HG02852 (cell line): ENCODE measurements around the gene DPH1.

Source experiments
- ATAC-seq: cut with Tn5 transposase; IDR thresholded peaks from one replicate; pipeline ENCODE4 v1.9.1; 2021; ENCODE audit warnings: mild to moderate bottlenecking, moderate library complexity; ENCODE audit not compliant: unreplicated experiment

The DPH1 gene

DNA sequence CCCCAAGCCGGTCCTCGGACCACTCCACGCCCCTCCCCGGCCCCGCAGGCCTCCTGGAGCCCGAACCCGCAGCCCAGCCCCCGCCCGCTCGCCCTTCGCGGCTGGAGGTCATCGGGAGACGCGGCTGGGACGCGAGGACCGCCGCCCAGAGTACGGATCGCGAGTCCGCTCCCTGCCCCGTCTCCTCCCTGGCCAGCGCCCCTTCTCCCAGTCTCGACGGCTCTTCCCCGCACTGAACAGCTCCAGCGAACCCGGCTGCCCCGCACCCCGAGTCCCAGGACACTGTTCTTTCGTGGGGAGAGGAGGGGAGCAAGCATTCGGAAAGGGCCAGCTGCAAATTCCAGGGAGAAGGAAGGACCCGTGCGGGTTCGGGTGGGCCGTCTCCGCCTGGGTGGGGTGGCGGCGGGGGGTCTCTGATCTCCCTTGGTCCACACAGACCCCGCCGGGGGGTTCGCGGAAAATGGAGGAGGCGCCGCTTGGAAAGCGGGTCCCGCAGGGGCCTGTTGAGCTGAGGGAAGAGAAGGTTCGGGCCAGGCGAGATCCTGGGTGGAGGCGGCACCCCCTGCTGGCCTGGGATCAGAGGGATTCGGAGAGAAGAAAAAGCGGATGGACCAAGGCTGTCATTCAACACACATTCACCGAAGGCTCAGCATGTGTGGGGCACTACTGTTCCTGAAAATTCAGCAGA is 4.2 kb upstream of the DPH1 start:
- ATAC-seq, result no peak

- ATAC-seq, result no peak
Measured at GRCh38 chr17:2027528-2028233, 2.3 kb upstream of the DPH1 start.

- no peak for ATAC-seq
Measured at GRCh38 chr17:2028234-2028614, 1.7 kb upstream of the DPH1 start.

DNA sequence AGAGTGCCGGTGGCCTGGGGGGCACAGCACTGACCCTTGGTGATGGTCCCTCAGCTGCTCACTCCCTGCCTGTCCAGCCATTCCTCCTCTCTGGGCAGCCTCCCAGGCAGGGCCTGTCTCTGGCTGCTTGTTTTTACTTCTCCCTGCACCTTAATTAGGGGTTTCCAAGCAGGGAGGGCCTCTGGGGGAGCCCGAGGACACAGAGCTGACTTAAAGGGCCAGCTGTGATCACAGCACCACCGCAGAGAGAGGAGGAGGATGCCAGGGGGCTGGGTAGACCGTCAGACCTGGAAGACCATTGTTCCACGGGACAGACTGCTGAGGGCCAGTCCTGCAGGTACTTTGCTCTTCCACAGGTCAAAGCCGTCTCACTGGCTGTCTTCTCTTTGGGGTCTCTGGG is 1.2 kb upstream of the DPH1 start:
- no peak for ATAC-seq

DNA sequence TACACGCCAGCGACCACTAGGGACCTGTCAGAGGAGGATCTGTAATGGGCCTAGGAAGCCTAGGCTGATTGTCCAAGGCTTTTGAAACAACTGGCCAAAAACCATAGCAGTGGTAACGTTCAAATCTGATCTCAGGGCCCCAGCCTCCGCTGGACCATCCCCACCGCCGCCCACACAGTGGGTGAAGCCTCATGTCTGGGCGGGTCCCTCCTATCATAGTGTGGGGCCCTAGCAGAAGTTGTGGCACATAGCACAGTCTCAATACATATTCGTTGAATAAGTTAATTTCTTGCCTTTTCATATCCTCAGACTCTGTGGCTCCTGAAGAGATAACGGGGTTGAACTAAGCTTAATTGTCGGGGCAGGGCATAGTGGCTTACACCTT is 818 bp downstream of the DPH1 start:
- ATAC-seq, result no peak

DNA sequence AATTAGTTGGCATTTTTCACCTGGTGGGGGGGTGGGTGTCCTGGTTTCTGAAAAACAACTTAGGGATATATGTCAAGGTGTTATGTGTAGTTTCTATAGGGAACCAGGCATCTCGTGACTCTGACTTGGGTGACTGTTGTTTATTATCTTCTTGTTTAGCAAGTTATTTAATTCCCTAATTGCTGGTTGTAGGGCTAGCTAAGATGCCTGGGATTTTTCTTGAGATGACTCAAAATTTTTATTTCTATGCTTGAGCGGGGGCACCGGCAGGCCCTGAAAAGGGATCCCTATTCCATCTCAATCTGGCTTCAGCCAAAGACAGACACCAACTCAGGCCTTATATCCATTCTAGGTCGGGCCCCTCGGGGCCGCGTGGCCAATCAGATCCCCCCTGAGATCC is 3.2 kb downstream of the DPH1 start:
- ATAC-seq, result no peak

DNA sequence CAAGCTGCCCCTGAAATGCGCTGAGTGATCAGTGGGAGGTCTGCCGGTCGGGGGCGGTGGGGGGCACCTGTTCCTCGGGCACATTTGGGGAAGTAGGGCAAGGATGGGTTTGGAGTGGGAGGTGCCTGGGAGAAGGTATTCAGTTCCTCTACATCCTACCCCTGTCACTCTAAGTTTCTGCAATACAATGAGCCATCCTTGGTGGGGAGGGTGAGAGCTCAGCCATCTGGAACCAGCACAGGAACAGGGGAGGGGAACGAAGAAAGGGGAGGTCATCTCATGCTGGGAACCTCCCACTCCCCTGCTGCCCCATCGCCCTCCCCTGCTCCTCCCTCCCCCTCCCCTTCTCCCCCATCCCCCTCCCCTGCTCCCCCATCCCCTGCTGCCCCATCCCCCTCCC is 4.2 kb downstream of the DPH1 start:
- no peak for ATAC-seq

DNA sequence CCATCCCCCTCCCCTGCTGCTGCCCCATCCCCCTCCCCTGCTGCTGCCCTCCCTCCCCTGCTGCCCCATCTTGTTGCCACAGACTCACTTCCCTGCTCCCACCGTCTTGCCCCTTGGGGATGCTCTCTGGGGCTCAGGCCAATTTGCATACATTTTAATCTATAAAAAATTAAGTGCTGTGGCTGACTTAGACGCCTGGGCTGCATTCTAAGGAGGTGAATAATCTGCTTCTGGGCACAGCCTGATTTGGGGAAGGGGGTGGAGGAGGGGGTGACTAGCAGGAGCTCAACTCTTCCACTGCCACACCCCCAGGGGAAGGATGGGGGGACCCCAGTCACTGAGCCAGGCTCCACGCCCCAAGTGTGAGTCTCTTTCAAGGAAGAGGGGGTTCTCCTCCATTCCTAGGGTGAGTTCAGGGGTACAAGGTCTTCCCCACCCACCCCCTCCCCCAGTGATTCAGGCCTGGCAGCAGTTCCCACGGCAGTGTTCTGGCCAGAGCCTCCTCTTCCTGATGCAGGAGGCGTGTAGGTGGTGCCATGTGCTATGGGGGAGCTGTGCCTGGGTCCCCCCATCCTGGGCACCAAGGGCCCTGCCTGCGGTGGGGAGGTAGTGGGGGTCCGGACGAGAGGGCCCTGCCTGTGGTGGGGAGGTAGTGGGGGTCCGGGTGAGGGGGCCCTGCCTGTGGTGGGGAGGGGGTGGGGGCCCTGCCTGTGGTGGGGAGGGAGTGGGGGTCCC is 5.0 kb downstream of the DPH1 start:
- ATAC-seq, result no peak

DNA sequence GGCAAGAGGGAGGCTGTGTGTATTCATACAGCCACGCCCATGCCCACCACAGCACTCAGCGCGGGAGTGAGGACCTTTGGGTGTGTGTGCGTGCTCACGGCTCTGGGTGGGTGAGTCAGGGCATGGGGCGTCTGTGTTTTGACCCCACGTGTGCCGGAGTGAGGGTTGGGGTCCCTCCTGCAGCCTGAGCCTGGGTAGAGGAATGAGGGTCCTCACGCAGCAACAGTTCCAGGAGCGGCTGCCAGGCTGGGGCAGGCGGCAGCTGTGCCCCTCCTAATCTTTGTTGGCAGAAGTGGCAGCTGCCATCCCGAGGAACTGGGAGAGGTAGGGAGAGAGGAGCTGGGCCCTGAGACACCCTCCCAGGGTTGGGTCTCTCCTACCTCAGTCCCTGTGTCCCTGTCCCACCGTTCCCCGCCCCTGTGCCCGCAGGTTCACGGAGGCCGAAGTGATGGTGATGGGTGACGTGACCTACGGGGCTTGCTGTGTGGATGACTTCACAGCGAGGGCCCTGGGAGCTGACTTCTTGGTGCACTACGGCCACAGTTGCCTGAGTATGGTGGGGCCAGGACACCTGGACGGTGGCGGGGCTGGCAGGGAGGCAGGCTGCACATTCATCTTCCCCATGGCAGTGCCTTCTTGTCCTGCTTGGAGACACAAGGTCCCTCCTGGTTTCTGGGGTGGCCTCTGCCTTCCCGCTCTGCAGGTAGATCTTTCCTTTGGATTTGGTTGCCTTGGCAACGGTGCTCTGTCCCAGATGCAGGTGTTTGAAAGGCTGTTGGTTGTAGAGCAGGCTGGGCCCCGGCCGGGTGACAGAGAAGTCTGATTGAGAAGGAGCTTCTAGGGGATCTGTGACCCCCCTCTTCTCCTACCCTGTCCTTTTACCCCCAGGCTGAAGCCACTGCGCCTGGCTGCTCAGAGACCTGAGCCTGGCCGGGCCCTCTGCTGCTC is 5.9 kb downstream of the DPH1 start:
- no peak for ATAC-seq

DNA sequence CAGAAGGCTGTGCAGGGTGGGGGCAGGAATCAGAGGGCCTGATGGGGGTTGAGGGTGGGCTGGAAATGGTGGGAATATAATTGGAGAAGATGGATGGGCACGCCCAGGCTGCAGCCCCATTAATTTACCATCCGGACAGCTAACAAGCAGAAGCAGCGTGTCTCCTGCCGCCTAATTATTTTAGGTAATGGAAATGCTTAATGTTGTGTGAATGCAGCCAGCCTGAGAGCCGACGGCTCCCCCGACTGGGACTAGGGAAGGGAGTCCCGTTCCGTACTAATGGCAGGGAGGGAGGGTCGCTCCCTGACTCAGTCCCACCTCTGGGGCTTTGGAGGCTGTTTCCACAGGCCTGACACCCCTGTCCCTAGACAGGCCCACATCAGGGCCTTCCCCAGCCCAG is 7.2 kb downstream of the DPH1 start:
- no peak for ATAC-seq

DNA sequence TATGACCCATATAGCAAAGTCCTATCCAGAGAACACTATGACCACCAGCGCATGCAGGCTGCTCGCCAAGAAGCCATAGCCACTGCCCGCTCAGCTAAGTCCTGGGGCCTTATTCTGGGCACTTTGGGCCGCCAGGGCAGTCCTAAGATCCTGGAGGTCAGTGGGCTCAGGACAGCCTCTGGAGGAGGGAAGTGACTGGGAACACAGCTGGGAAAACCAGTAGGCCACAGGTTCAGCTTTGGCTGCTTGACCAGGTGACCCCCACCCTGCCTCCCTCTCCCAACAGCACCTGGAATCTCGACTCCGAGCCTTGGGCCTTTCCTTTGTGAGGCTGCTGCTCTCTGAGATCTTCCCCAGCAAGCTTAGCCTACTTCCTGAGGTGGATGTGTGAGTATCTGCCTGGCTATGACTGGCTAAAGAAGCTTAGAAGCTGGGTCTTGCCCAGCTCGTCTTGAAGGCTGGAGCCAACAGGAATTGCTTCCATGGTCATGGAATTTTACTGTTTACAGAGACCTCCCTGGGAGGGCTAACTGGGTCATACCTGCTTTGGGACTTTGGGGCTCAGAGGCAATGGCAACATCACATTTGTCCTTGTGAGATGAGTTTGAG is 10.4 kb downstream of the DPH1 start:
- no peak for ATAC-seq

DNA sequence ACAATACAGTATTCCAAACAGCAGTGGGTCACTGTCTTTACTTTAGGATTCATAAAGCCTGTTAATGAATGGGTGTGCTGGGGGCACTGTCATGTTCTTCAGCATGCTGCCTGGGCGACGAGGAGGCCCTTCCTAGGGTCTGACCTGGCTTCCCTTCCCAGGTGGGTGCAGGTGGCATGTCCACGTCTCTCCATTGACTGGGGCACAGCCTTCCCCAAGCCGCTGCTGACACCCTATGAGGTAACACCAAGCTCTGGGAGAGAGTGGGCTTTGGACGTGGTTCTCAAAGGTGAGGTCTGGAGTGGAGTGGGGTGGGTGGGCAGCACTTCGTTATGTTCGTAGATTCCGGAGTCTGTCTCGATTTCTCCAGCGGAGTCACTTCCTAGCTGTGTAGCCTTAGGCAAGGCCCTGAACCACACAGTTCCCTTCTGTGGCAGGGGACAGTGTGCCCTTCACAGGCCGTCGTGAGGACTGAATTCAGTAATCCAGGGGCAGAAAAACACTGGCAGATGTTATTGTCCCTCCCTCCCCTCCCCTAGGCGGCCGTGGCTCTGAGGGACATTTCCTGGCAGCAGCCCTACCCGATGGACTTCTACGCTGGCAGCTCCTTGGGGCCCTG is 11.1 kb downstream of the DPH1 start:
- ATAC-seq, result no peak

- peak; percentile 90 for ATAC-seq
Measured at GRCh38 chr17:2041561-2042389, 11.8 kb downstream of the DPH1 start, which contains the start of gene OVCA2. TSS of gene OVCA2 (plus strand) at chr17:2042022. CDS start at chr17:2042048, 26 bp downstream.

- no peak for ATAC-seq
Measured at GRCh38 chr17:2042390-2042847, 12.5 kb downstream of the DPH1 start.

DNA sequence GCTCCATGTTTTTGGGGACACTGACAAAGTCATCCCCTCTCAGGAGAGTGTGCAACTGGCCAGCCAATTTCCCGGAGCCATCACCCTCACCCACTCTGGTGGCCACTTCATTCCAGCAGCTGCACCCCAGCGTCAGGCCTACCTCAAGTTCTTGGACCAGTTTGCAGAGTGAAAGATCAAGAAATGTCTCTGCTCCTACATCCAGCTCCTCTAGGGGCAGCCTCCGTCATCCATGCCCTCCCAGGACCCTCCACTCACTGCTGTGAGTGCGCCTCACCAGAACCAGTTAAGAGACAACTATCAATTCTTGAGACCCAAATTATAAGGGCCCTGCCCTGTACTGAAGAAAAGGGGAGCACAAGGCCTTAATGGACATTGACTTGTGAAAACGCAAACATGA is 13.0 kb downstream of the DPH1 start:
- ATAC-seq, result no peak

DNA sequence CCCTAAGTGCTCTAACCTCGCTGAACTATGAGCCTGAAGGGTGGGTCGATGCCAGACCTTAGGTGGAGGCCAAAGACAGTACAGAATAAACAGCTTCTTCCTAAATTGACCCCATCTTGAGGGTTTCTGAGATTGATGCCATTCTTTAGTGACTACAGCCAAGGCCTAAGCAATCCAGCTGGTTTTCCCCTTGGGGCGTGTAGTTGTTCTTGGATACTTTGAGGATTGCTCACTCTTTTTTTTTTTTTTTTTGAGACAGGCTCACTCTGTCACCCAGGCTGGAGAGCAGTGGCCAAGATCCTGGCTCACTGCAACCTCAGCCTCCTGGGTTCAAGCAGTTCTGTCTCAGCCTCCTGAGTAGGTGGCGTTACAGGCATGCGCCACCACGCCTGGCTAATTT is 13.8 kb downstream of the DPH1 start:
- ATAC-seq, result no peak

- no peak for ATAC-seq
Measured at GRCh38 chr17:2044263-2044894, 14.4 kb downstream of the DPH1 start.

DNA sequence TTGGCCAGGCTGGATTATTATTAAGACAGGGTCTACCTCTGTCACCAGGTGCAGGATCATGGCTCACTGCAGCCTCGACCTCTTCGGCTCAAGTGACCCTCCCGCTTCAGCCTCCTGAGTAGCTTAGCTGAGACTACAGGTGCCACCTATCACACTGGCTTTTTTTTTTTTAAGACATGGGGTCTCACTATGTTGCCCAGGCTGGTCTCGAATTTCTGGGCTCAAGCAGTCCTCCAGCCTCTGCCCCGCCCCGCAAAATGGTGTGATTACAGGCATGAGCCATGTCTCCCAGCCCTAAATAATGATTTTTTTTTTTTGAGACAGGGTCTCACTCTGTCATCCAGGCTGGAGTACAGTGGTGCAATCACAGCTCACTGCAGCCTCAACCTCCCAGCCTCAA is 17.6 kb downstream of the DPH1 start:
- ATAC-seq, result no peak

- no peak for ATAC-seq
Measured at GRCh38 chr17:2048805-2049204, 18.9 kb downstream of the DPH1 start.
